MM.1S (cell line): Measurements from ENCODE around the gene XYLT1.
"Not testable (repeated sequence)": the region's sequence is repeated elsewhere in the genome, so short reads cannot be mapped to it uniquely, and the experiment has no call there.

Source experiments
- DNase-seq: peaks from one replicate; pipeline ENCODE4 v3.0.0-alpha.2; 2015
- H2AFZ ChIP-seq: fragments of 300-600 bp; sonication (generic); 2 replicates; pipeline ENCODE4 v1.6.0; 2016; ENCODE audit warnings: antibody characterized with exemption, low read length
- H3F3A ChIP-seq: fragments of 300-600 bp; sonication (generic); 2 replicates; pipeline ENCODE4 v1.6.1; 2016; ENCODE audit warnings: mild to moderate bottlenecking, antibody characterized with exemption, low read length, moderate library complexity, mixed read lengths; ENCODE audit not compliant: insufficient read depth
- H3K27ac ChIP-seq: fragments of 300-600 bp; sonication (generic); 2 replicates; pipeline ENCODE4 v1.5.1; 2016; ENCODE audit warnings: mild to moderate bottlenecking, low read length
- H3K27me3 ChIP-seq: fragments of 300-600 bp; sonication (generic); replicated peaks from 2 replicates; pipeline ENCODE4 v1.6.0; 2016; ENCODE audit warnings: low read length; ENCODE audit not compliant: insufficient read depth
- H3K36me3 ChIP-seq: fragments of 300-600 bp; sonication (generic); replicated peaks from 2 replicates; pipeline ENCODE4 v1.6.1; 2016; ENCODE audit warnings: mild to moderate bottlenecking, low read length, mixed read lengths; ENCODE audit not compliant: insufficient read depth
- H3K4me1 ChIP-seq: fragments of 300-600 bp; sonication (generic); 2 replicates; pipeline ENCODE4 v1.6.1; 2016; ENCODE audit warnings: low read length, mixed read lengths
- H3K4me2 ChIP-seq: fragments of 300-600 bp; sonication (generic); 2 replicates; pipeline ENCODE4 v1.6.0; 2016; ENCODE audit warnings: low read depth, low read length
- H3K4me3 ChIP-seq: fragments of 300-600 bp; sonication (generic); 2 replicates; pipeline ENCODE4 v1.5.1; 2016; ENCODE audit warnings: low read length, mixed read lengths
- H3K79me2 ChIP-seq: fragments of 300-600 bp; sonication (generic); 2 replicates; pipeline ENCODE4 v1.6.1; 2016; ENCODE audit warnings: mixed run types, low read length, mixed read lengths
- H3K9ac ChIP-seq: fragments of 300-600 bp; sonication (generic); 2 replicates; pipeline ENCODE4 v1.6.1; 2016; ENCODE audit warnings: low read length, mixed read lengths
- H3K9me2 ChIP-seq: fragments of 300-600 bp; sonication (generic); replicated peaks from 2 replicates; pipeline ENCODE4 v1.6.1; 2016; ENCODE audit warnings: mild to moderate bottlenecking, low read length, mixed read lengths; ENCODE audit not compliant: insufficient read depth
- H3K9me3 ChIP-seq: fragments of 300-600 bp; sonication (generic); replicated peaks from 2 replicates; pipeline ENCODE4 v1.6.1; 2016; ENCODE audit warnings: mild to moderate bottlenecking, low read length, mixed read lengths; ENCODE audit not compliant: insufficient read depth
- H4K20me1 ChIP-seq: fragments of 300-600 bp; sonication (generic); 2 replicates; pipeline ENCODE4 v1.6.1; 2016; ENCODE audit warnings: mild to moderate bottlenecking, low read length, moderate library complexity, mixed read lengths; ENCODE audit not compliant: insufficient read depth
- CTCF ChIP-seq: fragments of 300-600 bp; sonication (generic); IDR thresholded peaks from 2 replicates; pipeline ENCODE4 v1.5.1; 2016; ENCODE audit warnings: antibody characterized with exemption, low read length, mixed read lengths
- EZH2 ChIP-seq: fragments of 300-600 bp; sonication (generic); optimal IDR thresholded peaks from 2 replicates; pipeline ENCODE3; 2017; ENCODE audit warnings: low read depth, mild to moderate bottlenecking, antibody characterized with exemption, low read length, mixed read lengths
- EZH2phosphoT487 ChIP-seq: fragments of 300-600 bp; sonication (generic); IDR thresholded peaks from 2 replicates; pipeline ENCODE4 v1.6.1; 2018; ENCODE audit warnings: antibody characterized with exemption, low read length

XYLT1 gene

GRCh38 chr16:17412791-17413190, 58.0 kb downstream of the XYLT1 start:
- H4K20me1 ChIP-seq: no peaks in the 10 kb centered on the region
- TF ChIP-seq CTCF (no peak), EZH2phosphoT487 (no peak), EZH2 (no peak)
- no peak overlapping the region for H3K4me2 ChIP-seq
- H3K9ac ChIP-seq: no peak overlapping the region
- H2AFZ ChIP-seq: no peak overlapping the region
- peaks cover 75% of the 10 kb centered on the region for H3K79me2 ChIP-seq
- H3K4me1 ChIP-seq: peaks cover 36% of the 10 kb centered on the region
- H3K9me2 ChIP-seq: no peaks in the 10 kb centered on the region
- DNase-seq: no peak
- no peaks in the 10 kb centered on the region for H3K36me3 ChIP-seq
- H3K27me3 ChIP-seq: no peaks in the 10 kb centered on the region
- H3K4me3 ChIP-seq: no peak overlapping the region
- peaks cover 11% of the 10 kb centered on the region; the same call in 1 of the 2 replicates for H3F3A ChIP-seq
- no peak overlapping the region for H3K27ac ChIP-seq
- no peaks in the 10 kb centered on the region for H3K9me3 ChIP-seq

- Histone ChIP-seq H3K36me3 (no peaks in the 10 kb centered on the region), H3K4me1 (peaks cover 31% of the 10 kb centered on the region), H3K9ac (no peak overlapping the region), H3K4me3 (no peak overlapping the region), H3K27me3 (no peaks in the 10 kb centered on the region), H3K4me2 (no peak overlapping the region), H3K9me3 (no peaks in the 10 kb centered on the region), H3K27ac (no peak overlapping the region), H2AFZ (no peak overlapping the region), H3F3A (peaks cover 6% of the 10 kb centered on the region; the same call in 1 of the 2 replicates), H3K79me2 (peaks cover 74% of the 10 kb centered on the region), H4K20me1 (no peaks in the 10 kb centered on the region), H3K9me2 (no peaks in the 10 kb centered on the region)
- TF ChIP-seq CTCF (no peak), EZH2 (no peak), EZH2phosphoT487 (no peak)
- no peak for DNase-seq
Observed at GRCh38 chr16:17412221-17412620, 58.5 kb downstream of the XYLT1 start.

GRCh38 chr16:17411263-17411662, 59.5 kb downstream of the XYLT1 start:
- DNase-seq: no peak
- no peaks in the 10 kb centered on the region for H3K27me3 ChIP-seq
- no peak overlapping the region for H3K9ac ChIP-seq
- H3K9me3 ChIP-seq: no peaks in the 10 kb centered on the region
- no peak overlapping the region for H3K27ac ChIP-seq
- H3K4me3 ChIP-seq: no peak overlapping the region
- H3F3A ChIP-seq: peaks cover 6% of the 10 kb centered on the region; the same call in 1 of the 2 replicates
- no peaks in the 10 kb centered on the region for H3K9me2 ChIP-seq
- TF ChIP-seq EZH2 (no peak), EZH2phosphoT487 (no peak), CTCF (no peak)
- H3K36me3 ChIP-seq: no peaks in the 10 kb centered on the region
- no peaks in the 10 kb centered on the region for H4K20me1 ChIP-seq
- peaks cover 74% of the 10 kb centered on the region for H3K79me2 ChIP-seq
- H2AFZ ChIP-seq: no peak overlapping the region
- H3K4me1 ChIP-seq: peaks cover 23% of the 10 kb centered on the region
- no peak overlapping the region for H3K4me2 ChIP-seq

GRCh38 chr16:17410316-17410715, 60.4 kb downstream of the XYLT1 start:
- Histone ChIP-seq H3K4me1 (peaks cover 16% of the 10 kb centered on the region), H3K79me2 (peaks cover 69% of the 10 kb centered on the region)
- H4K20me1 ChIP-seq, H3F3A ChIP-seq, DNase-seq, H3K9me3 ChIP-seq, H3K9me2 ChIP-seq, H3K4me3 ChIP-seq, H3K4me2 ChIP-seq, H3K9ac ChIP-seq, H3K36me3 ChIP-seq, H3K27me3 ChIP-seq, H2AFZ ChIP-seq, H3K27ac ChIP-seq: not testable (repeated sequence)
